ENCODE measurements around the gene EIF4B.
"Not testable (repeated sequence)": the region's sequence is repeated elsewhere in the genome, so short reads cannot be mapped to it uniquely, and the experiment has no call there.

The EIF4B gene

GRCh38 chr12:53031616-53032015 lies 25.4 kb downstream of the EIF4B start:
- no peak overlapping the region for H3K27ac ChIP-seq
- TF ChIP-seq CTCF (conservative IDR thresholded peaks at IDR 0.05; ENCODE audit: low read depth), result no peak
- ChIA-PET POLR2A (ENCODE audit: low non-redundant PET) (no interaction called here), CTCF (interaction anchor here (1.2 kb wide), 1 partner anchor 22 kb away, joined by 6 read pairs; no protein-coding TSS in a partner anchor)
- no peak for DNase-seq (ENCODE audit: low spot score)

- H3K27ac ChIP-seq; POLR2A ChIA-PET (ENCODE audit: low non-redundant PET); DNase-seq (ENCODE audit: low spot score): not testable (repeated sequence)
- CTCF ChIA-PET, result interaction anchor here (0.7 kb wide), 1 partner anchor 250 kb away, joined by 3 read pairs; no protein-coding TSS in a partner anchor
Observed at GRCh38 chr12:53033832-53034231, 27.6 kb downstream of the EIF4B start.

GRCh38 chr12:53034459-53034858 lies 28.2 kb downstream of the EIF4B start:
- no peak overlapping the region for H3K27ac ChIP-seq
- POLR2A ChIA-PET (ENCODE audit: low non-redundant PET), result no interaction called here

GRCh38 chr12:53036802-53037201 lies 30.5 kb downstream of the EIF4B start:
- ChIA-PET POLR2A (ENCODE audit: low non-redundant PET) (no interaction called here), CTCF (no interaction called here)
- no peak for TF ChIP-seq CTCF (conservative IDR thresholded peaks at IDR 0.05; ENCODE audit: low read depth)
- peak overlapping the region; percentile 40 for H3K27ac ChIP-seq
- DNase-seq (ENCODE audit: low spot score), result no peak

More at GRCh38 chr12:53034459-53034858, 28.2 kb downstream of the EIF4B start:
- DNase-seq (ENCODE audit: low spot score), result no peak
- CTCF ChIA-PET, result interaction anchor here (0.7 kb wide), 3 partner anchors 113 to 249 kb away, joined by 3 to 4 read pairs (median 3); no protein-coding TSS in a partner anchor
- TF ChIP-seq CTCF (conservative IDR thresholded peaks at IDR 0.05; ENCODE audit: low read depth), result no peak

GRCh38 chr12:53039851-53040250 lies 33.6 kb downstream of the EIF4B start:
- ChIA-PET POLR2A (ENCODE audit: low non-redundant PET) (no interaction called here), CTCF (interaction anchor here (0.7 kb wide), 1 partner anchor 9 kb away, joined by 3 read pairs; no protein-coding TSS in a partner anchor)
- H3K27ac ChIP-seq, result no peak overlapping the region
- DNase-seq (ENCODE audit: low spot score), result no peak
- TF ChIP-seq CTCF (conservative IDR thresholded peaks at IDR 0.05; ENCODE audit: low read depth), result no peak

GRCh38 chr12:53042607-53043454 lies 36.6 kb downstream of the EIF4B start:
- ChIA-PET POLR2A (ENCODE audit: low non-redundant PET) (no interaction called here), CTCF (interaction anchor here (0.6 kb wide), 2 partner anchors 182 to 466 kb away, joined by 4 read pairs; no protein-coding TSS in a partner anchor)
- TF ChIP-seq CTCF (conservative IDR thresholded peaks at IDR 0.05; ENCODE audit: low read depth), result no peak
- no peak for DNase-seq (ENCODE audit: low spot score)
- peak overlapping the region; percentile 99 for H3K27ac ChIP-seq

GRCh38 chr12:53044052-53044581 lies 37.9 kb downstream of the EIF4B start:
- no peak for TF ChIP-seq CTCF (conservative IDR thresholded peaks at IDR 0.05; ENCODE audit: low read depth)
- CTCF ChIA-PET, result interaction anchor here (1.6 kb wide), 1 partner anchor 18 kb away, joined by 5 read pairs; no protein-coding TSS in a partner anchor
- no peak for DNase-seq (ENCODE audit: low spot score)
- POLR2A ChIA-PET (ENCODE audit: low non-redundant PET), result no interaction called here
- H3K27ac ChIP-seq, result peak overlapping the region; percentile 99

Data from RWPE1 (cell line).